Endothelial cell of umbilical vein (primary cell): ENCODE results near the gene DLGAP4. TPM values are rescaled to one million over a fixed set of nuclear protein-coding genes. Genes with fewer than 3 reads are reported as not detected.

Source experiments
- BruUV-seq: library from RNA; stranded (reverse); fragments of 400-500 nt; replicated peaks from 2 replicates; lab custom pipeline; 2021; lab: Mats Ljungman, UMichigan
- CTCF ChIA-PET: fragments of 300-600, 350-600 bp; sonication (Branson Sonifier 250); formaldehyde crosslinking; loops from one replicate; lab custom pipeline; 2021; ENCODE audit warnings: antibody characterized with exemption, inconsistent platforms; lab: Charles Lee
- POLR2A ChIA-PET: fragments of 300-600, 350-600 bp; sonication (Branson Sonifier 250); formaldehyde crosslinking; loops from one replicate; lab custom pipeline; 2021; ENCODE audit warnings: antibody characterized with exemption, inconsistent platforms; lab: Charles Lee
- DNase-seq: peaks from one replicate; pipeline ENCODE4 v3.0.0-alpha.2; 2011; ENCODE audit warnings: low read depth, low spot score
- FAIRE-seq: peaks from 2 replicates; lab custom pipeline; 2011; peaks lifted over from hg19 to GRCh38; lab: Jason Lieb, UNC
- H2AFZ ChIP-seq: 2 replicates; pipeline ENCODE4 v1.6.0; 2012; ENCODE audit warnings: low read depth, low read length, control low read depth, inconsistent platforms
- H3K27ac ChIP-seq: 2 replicates; pipeline ENCODE4 v1.5.1; 2011; ENCODE audit warnings: low read depth, mild to moderate bottlenecking, control low read depth, low read length, moderate library complexity; ENCODE audit not compliant: insufficient read depth
- H3K27me3 ChIP-seq, 2 experiments: 2 replicates each; pipeline versions ENCODE4 v1.6.0 to v1.6.1; 2011; ENCODE audit warnings: low read length in 2 of 2, mixed read lengths in 1 of 2; ENCODE audit not compliant: control insufficient read depth in 2 of 2, insufficient read depth in 2 of 2
- H3K36me3 ChIP-seq, 2 experiments: 2 replicates in 1 of 2; 3 replicates in 1 of 2; pipeline ENCODE4 v1.5.1; 2011; ENCODE audit warnings: low read length in 2 of 2, mild to moderate bottlenecking in 1 of 2, moderate library complexity in 1 of 2; ENCODE audit not compliant: control insufficient read depth in 2 of 2, insufficient read depth in 2 of 2; ENCODE audit errors: extremely low read depth in 1 of 2
- H3K4me1 ChIP-seq: 3 replicates; pipeline ENCODE4 v1.5.1; 2011; ENCODE audit warnings: mild to moderate bottlenecking, low read length; ENCODE audit not compliant: control insufficient read depth, insufficient read depth; ENCODE audit errors: extremely low read depth
- H3K4me2 ChIP-seq: 2 replicates; pipeline ENCODE4 v1.6.1; 2011; ENCODE audit warnings: low read length, control low read depth, mixed read lengths; ENCODE audit not compliant: insufficient read depth
- H3K4me3 ChIP-seq, 3 experiments: fragments of 200-600 bp in 1 of 3; sonication (generic), shearing (Covaris generic) in 1 of 3; replicated peaks in 1 of 3; 2 replicates each; pipeline ENCODE4 v1.5.1; 2011 to 2016; ENCODE audit warnings: control low read depth in 3 of 3, low read length in 3 of 3, mild to moderate bottlenecking in 2 of 3, inconsistent platforms in 1 of 3, low read depth in 1 of 3, moderate library complexity in 1 of 3; ENCODE audit not compliant: insufficient read depth in 1 of 3
- H3K79me2 ChIP-seq: 2 replicates; pipeline ENCODE4 v1.6.0; 2012; ENCODE audit warnings: low read length, inconsistent platforms; ENCODE audit not compliant: control insufficient read depth, insufficient read depth
- H3K9ac ChIP-seq: replicated peaks from 2 replicates; pipeline ENCODE3; 2011; ENCODE audit warnings: low read length, control low read depth; ENCODE audit not compliant: insufficient read depth; ENCODE audit errors: extremely low read depth
- H3K9me1 ChIP-seq: replicated peaks from 3 replicates; pipeline ENCODE4 v1.6.0; 2011; ENCODE audit warnings: mild to moderate bottlenecking, low read length; ENCODE audit not compliant: control insufficient read depth, insufficient read depth; ENCODE audit errors: extremely low read depth
- H3K9me3 ChIP-seq: replicated peaks from 2 replicates; pipeline ENCODE4 v1.5.1; 2012; ENCODE audit warnings: low read length, inconsistent platforms; ENCODE audit not compliant: control insufficient read depth, insufficient read depth
- H4K20me1 ChIP-seq: replicated peaks from 2 replicates; pipeline ENCODE3; 2011; ENCODE audit warnings: mild to moderate bottlenecking, low read length; ENCODE audit not compliant: control insufficient read depth, insufficient read depth; ENCODE audit errors: extremely low read depth
- EZH2 ChIP-seq: IDR thresholded peaks from 2 replicates; pipeline ENCODE4 v1.6.1; 2012; ENCODE audit warnings: borderline replicate concordance, low read depth, mild to moderate bottlenecking, moderate library complexity, low read length, inconsistent platforms; ENCODE audit not compliant: severe bottlenecking
- FOS ChIP-seq: IDR thresholded peaks from 2 replicates; pipeline ENCODE4 v1.6.1; 2011; ENCODE audit warnings: mild to moderate bottlenecking, low read length, moderate library complexity, borderline replicate concordance; ENCODE audit not compliant: insufficient read depth
- GATA2 ChIP-seq: IDR thresholded peaks from 2 replicates; pipeline ENCODE4 v1.7.0; 2011; ENCODE audit warnings: low read depth, mild to moderate bottlenecking, moderate library complexity, mixed read lengths, low read length; ENCODE audit not compliant: insufficient read length, insufficient read depth
- JUN ChIP-seq: IDR thresholded peaks from 2 replicates; pipeline ENCODE4 v1.6.1; 2011; ENCODE audit warnings: borderline replicate concordance, low read depth; ENCODE audit not compliant: insufficient read length, insufficient read depth
- MYC ChIP-seq: IDR thresholded peaks from one replicate; pipeline ENCODE4 v1.6.1; 2011; ENCODE audit warnings: mild to moderate bottlenecking, low read depth, low read length
- POLR2A ChIP-seq: IDR thresholded peaks from 2 replicates; pipeline ENCODE4 v1.6.1; 2012; ENCODE audit warnings: low read depth, mild to moderate bottlenecking, control low read depth, low read length
- POLR2AphosphoS5 ChIP-seq: IDR thresholded peaks from 2 replicates; pipeline ENCODE4 v1.6.1; 2012; ENCODE audit warnings: low read depth, mild to moderate bottlenecking, control low read depth, low read length, moderate library complexity; ENCODE audit not compliant: insufficient read depth
- dilution Hi-C: fragments of 300-500 bp; cut with MboI; formaldehyde crosslinking; loops from one replicate; pipeline ENCODE4 v1.15.0; 2019; ENCODE audit warnings: low sequenced_read_pairs; ENCODE audit not compliant: extremely low pct_ligation_motif_present
- intact Hi-C: fragments of 100-400 bp; cut with micrococcal nuclease; formaldehyde crosslinking; loops from one replicate; pipeline ENCODE4 v1.10.0; 2022
- polyA plus RNA-seq, 4 experiments: library from polyadenylated mRNA; depleted of rRNA in 3 of 4; stranded (reverse) in 3 of 4; unstranded in 1 of 4; fragments of >200 nt; gene quantifications; 2 replicates each; pipeline versions ENCODE4 v1.2.1 to v1.2.3, GENCODE V29; 2011 to 2012; ENCODE audit warnings: missing spikeins in 1 of 4
- total RNA-seq: library from RNA; stranded (reverse); gene quantifications from 2 replicates; pipeline ENCODE4 v1.2.3, GENCODE V29; 2021
- TF ChIP-seq, protein P1 (sequence below): IDR thresholded peaks from 2 replicates; pipeline ENCODE4 v1.6.1; 2011; ENCODE audit not compliant: insufficient read depth, insufficient read length
- TF ChIP-seq, protein P2 (sequence below), 2 donors: IDR thresholded peaks; 1 replicate in 1 of 2; 2 replicates in 1 of 2; pipeline ENCODE4 v1.5.1; 2011; ENCODE audit warnings: low read length in 2 of 2, mild to moderate bottlenecking in 2 of 2, moderate library complexity in 2 of 2, control low read depth in 1 of 2, inconsistent platforms in 1 of 2, low read depth in 1 of 2; ENCODE audit not compliant: insufficient read depth in 1 of 2; ENCODE audit errors: extremely low read depth in 1 of 2

DLGAP4 gene
- total and polyA plus RNA-seq, 2 donors (not counting 3 experiments of a cell fraction or from before 2014, with no cell fraction given): 57.5 to 125 TPM

DNA sequence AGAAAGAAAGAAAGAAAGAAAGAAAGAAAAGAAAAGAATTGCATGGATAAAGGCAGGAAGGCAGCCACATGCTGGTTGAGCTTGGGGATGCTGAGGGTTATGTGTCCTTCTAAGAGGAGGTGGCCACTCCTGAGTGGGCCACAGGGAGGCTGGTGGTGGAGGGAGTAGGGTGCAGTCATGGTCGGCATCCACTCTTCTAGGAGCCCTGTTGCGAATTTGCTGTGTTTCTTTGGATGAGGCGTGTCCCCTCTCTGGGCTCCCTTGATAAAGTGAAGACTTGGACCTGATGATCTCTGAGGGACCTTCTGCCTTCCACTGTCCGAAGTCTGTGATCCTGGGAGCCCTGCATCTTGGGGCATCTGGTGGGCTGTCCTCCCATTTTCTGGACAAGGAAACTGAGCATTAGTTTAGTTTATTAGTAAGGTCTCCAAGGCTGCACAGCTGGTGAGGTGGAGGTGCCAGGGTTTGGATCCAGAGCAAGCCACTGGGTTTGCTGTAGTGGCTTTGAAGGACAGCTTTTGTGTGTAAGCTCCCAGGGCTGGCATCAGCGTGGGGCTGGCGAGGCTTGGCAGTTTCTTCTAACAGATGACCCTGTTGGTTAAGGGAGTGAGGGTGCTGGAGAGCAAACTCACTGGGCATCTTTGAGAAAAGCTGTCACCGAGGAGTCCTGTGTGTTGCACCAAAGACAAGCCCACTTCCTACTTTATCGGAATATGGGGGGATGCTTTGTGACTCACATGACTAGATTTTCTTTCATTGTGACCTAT, 4.3 kb downstream of the DLGAP4 start:
- Histone ChIP-seq H2AFZ (no peak overlapping the region), H3K4me1 (no peaks in the 10 kb centered on the region), H4K20me1 (no peaks in the 10 kb centered on the region), H3K27ac (no peak overlapping the region), H3K4me2 (no peak overlapping the region), H3K9ac (no peak overlapping the region), H3K4me3 (no peak overlapping the region), H3K79me2 (no peaks in the 10 kb centered on the region), H3K27me3 (peaks cover 31 to 33% of the 10 kb centered on the region in 2 experiments), H3K9me1 (no peaks in the 10 kb centered on the region), H3K36me3 (no peaks in the 10 kb centered on the region), H3K9me3 (no peaks in the 10 kb centered on the region)
- intact Hi-C loops (no loop called here), dilution Hi-C loops (no loop called here)
- DNase-seq (no peak), FAIRE-seq (no peak)
- no TSS peak for BruUV-seq
- no peak for TF ChIP-seq FOS
- TF ChIP-seq, protein P1, sequence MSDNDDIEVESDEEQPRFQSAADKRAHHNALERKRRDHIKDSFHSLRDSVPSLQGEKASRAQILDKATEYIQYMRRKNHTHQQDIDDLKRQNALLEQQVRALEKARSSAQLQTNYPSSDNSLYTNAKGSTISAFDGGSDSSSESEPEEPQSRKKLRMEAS: no peak
- TF ChIP-seq MYC: no peak
- TF ChIP-seq, protein P2, sequence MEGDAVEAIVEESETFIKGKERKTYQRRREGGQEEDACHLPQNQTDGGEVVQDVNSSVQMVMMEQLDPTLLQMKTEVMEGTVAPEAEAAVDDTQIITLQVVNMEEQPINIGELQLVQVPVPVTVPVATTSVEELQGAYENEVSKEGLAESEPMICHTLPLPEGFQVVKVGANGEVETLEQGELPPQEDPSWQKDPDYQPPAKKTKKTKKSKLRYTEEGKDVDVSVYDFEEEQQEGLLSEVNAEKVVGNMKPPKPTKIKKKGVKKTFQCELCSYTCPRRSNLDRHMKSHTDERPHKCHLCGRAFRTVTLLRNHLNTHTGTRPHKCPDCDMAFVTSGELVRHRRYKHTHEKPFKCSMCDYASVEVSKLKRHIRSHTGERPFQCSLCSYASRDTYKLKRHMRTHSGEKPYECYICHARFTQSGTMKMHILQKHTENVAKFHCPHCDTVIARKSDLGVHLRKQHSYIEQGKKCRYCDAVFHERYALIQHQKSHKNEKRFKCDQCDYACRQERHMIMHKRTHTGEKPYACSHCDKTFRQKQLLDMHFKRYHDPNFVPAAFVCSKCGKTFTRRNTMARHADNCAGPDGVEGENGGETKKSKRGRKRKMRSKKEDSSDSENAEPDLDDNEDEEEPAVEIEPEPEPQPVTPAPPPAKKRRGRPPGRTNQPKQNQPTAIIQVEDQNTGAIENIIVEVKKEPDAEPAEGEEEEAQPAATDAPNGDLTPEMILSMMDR (IDR thresholded peaks at IDR 0.05; ENCODE audit: extremely low read depth in 1 of 2, insufficient read depth in 1 of 2, low read depth in 1 of 2, low read length in 2 of 2): no peak
- no peak for TF ChIP-seq JUN
- no peak for TF ChIP-seq POLR2A
- no peak for TF ChIP-seq GATA2
- TF ChIP-seq POLR2AphosphoS5: no peak
- no peak for TF ChIP-seq EZH2
- ChIA-PET CTCF (interaction anchor here (0.8 kb wide), 1 partner anchor 9 kb away, joined by 4 read pairs; no protein-coding TSS in a partner anchor), POLR2A (no interaction called here)
